Mammary epithelial cell (primary cell): ENCODE data around the gene RBM8A.

Experiments used
- EZH2 ChIP-seq: IDR thresholded peaks from 2 replicates; pipeline ENCODE4 v1.6.1; 2012; ENCODE audit warnings: low read length, inconsistent platforms, borderline replicate concordance
- TF ChIP-seq, protein P1 (sequence below), 2 donors: IDR thresholded peaks in 1 of 2; conservative IDR thresholded peaks in 1 of 2; 2 replicates each; pipeline ENCODE4 v1.5.1; 2011 to 2012; ENCODE audit warnings: inconsistent platforms in 2 of 2, low read length in 2 of 2, mild to moderate bottlenecking in 2 of 2, control low read depth in 1 of 2, low read depth in 1 of 2; ENCODE audit not compliant: insufficient read depth in 1 of 2; ENCODE audit errors: extremely low read depth in 1 of 2

DNA sequence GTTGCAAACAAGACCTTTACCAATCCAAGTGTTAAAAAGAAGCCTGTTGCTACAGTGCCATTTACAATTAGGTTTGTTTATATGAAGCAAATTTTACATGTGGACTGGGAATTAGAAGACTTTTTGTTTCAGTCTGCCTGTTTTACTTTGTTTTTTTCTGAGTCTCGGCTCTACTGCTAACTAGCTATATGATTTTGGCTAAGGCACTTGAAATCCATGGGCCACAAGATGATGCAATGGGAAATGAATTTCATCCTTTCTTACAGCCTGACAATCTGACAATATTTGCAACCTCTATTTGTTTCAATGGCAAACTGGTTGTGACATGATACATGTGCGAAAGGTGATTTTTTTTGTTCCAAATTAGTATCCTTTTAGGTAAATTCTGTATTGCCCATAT lies 5.0 kb downstream of the RBM8A start:
- TF ChIP-seq, protein P1, sequence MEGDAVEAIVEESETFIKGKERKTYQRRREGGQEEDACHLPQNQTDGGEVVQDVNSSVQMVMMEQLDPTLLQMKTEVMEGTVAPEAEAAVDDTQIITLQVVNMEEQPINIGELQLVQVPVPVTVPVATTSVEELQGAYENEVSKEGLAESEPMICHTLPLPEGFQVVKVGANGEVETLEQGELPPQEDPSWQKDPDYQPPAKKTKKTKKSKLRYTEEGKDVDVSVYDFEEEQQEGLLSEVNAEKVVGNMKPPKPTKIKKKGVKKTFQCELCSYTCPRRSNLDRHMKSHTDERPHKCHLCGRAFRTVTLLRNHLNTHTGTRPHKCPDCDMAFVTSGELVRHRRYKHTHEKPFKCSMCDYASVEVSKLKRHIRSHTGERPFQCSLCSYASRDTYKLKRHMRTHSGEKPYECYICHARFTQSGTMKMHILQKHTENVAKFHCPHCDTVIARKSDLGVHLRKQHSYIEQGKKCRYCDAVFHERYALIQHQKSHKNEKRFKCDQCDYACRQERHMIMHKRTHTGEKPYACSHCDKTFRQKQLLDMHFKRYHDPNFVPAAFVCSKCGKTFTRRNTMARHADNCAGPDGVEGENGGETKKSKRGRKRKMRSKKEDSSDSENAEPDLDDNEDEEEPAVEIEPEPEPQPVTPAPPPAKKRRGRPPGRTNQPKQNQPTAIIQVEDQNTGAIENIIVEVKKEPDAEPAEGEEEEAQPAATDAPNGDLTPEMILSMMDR (conservative IDR thresholded peaks at IDR 0.05 in 1 of 2, IDR thresholded peaks at IDR 0.05 in 1 of 2; ENCODE audit: extremely low read depth in 1 of 2, insufficient read depth in 1 of 2, low read depth in 1 of 2, low read length in 2 of 2): no peak
- no peak for TF ChIP-seq EZH2
